Activated CD4-positive, alpha-beta T cell treated with anti-CD3 and anti-CD28 coated beads for 36 hours (primary cell): ENCODE measurements around the gene IL25. TPM values are rescaled to one million over a fixed set of nuclear protein-coding genes. Genes with fewer than 3 reads are reported as not detected.

Experiments used
- ATAC-seq: fragments of 200-7000 bp; cut with Tn5 transposase; one replicate; pipeline ENCODE4 v1.10.0; 2021; ENCODE audit warnings: mild to moderate bottlenecking, moderate library complexity
- CTCF ChIA-PET: fragments of 350-600 bp; sonication (Branson Sonifier 250); formaldehyde crosslinking; loops from one replicate; lab custom pipeline; 2021; ENCODE audit warnings: antibody characterized with exemption; lab: Charles Lee
- POLR2A ChIA-PET: fragments of 350-600 bp; sonication (Branson Sonifier 250); formaldehyde crosslinking; loops from one replicate; lab custom pipeline; 2021; ENCODE audit warnings: antibody characterized with exemption, inconsistent platforms; lab: Charles Lee
- DNase-seq: peaks from one replicate; pipeline ENCODE4 v3.0.0-alpha.2; 2020
- H3K27ac Mint-ChIP-seq: one replicate; pipeline ENCODE4 v1.8.0; 2021; ENCODE audit warnings: mixed read lengths
- H3K27me3 Mint-ChIP-seq: one replicate; pipeline ENCODE4 v1.8.0; 2021; ENCODE audit warnings: mixed read lengths
- H3K36me3 Mint-ChIP-seq: one replicate; pipeline ENCODE4 v1.8.0; 2021; ENCODE audit warnings: low read depth, mixed read lengths
- H3K4me1 Mint-ChIP-seq: one replicate; pipeline ENCODE4 v1.8.0; 2021; ENCODE audit warnings: mixed read lengths
- H3K4me3 Mint-ChIP-seq: one replicate; pipeline ENCODE4 v1.8.0; 2021; ENCODE audit warnings: mild to moderate bottlenecking, moderate library complexity, mixed read lengths
- H3K9me3 Mint-ChIP-seq: one replicate; pipeline ENCODE4 v1.8.0; 2021; ENCODE audit warnings: low read depth, mixed read lengths
- intact Hi-C, 2 experiments: fragments of 100-400 bp; cut with DNase I in 1 of 2; cut with micrococcal nuclease in 1 of 2; formaldehyde crosslinking; loops; one replicate each; pipeline versions ENCODE4 v1.14.2 to v1.15.1; 2022 to 2024; cut with DNase I, micrococcal nuclease
- total RNA-seq, 2 experiments: library from RNA; stranded (reverse); gene quantifications; one replicate each; pipeline ENCODE4 v1.2.3, GENCODE V29; 2021

The IL25 gene
- total RNA-seq, 2 experiments from 2014 or later: not detected

- peaks cover 8% of the 10 kb centered on the region for H3K4me1 Mint-ChIP-seq
- H3K4me3 Mint-ChIP-seq: no peak overlapping the region
- DNase-seq (no peak), ATAC-seq (no peak)
- ChIA-PET POLR2A (no interaction called here), CTCF (interaction anchor here (0.5 to 1.7 kb wide), 4 partner anchors 25 to 234 kb away, joined by 3 to 4 read pairs (median 4); no protein-coding TSS in a partner anchor)
- intact Hi-C loops: no loop called here
- peaks cover 34% of the 10 kb centered on the region for H3K27me3 Mint-ChIP-seq
- no peaks in the 10 kb centered on the region for H3K9me3 Mint-ChIP-seq
- no peak overlapping the region for H3K27ac Mint-ChIP-seq
- H3K36me3 Mint-ChIP-seq: no peaks in the 10 kb centered on the region
Measured at GRCh38 chr14:23354990-23355389, 17.6 kb upstream of the IL25 start.

GRCh38 chr14:23355871-23356435 is 16.7 kb upstream of the IL25 start:
- Mint-ChIP-seq H3K27ac (no peak overlapping the region), H3K36me3 (no peaks in the 10 kb centered on the region), H3K9me3 (no peaks in the 10 kb centered on the region), H3K4me1 (peaks cover 9% of the 10 kb centered on the region), H3K27me3 (peaks cover 27% of the 10 kb centered on the region), H3K4me3 (no peak overlapping the region)
- ChIA-PET CTCF (no interaction called here), POLR2A (no interaction called here)
- intact Hi-C loops: no loop called here
- DNase-seq: no peak
- ATAC-seq: no peak

GRCh38 chr14:23356662-23357061 is 15.9 kb upstream of the IL25 start:
- Mint-ChIP-seq H3K4me1 (peaks cover 13% of the 10 kb centered on the region), H3K4me3 (no peak overlapping the region), H3K27ac (no peak overlapping the region), H3K27me3 (peaks cover 23% of the 10 kb centered on the region), H3K36me3 (no peaks in the 10 kb centered on the region), H3K9me3 (no peaks in the 10 kb centered on the region)
- ATAC-seq (no peak), DNase-seq (no peak)
- CTCF ChIA-PET: no interaction called here
- intact Hi-C loops: no loop called here
- POLR2A ChIA-PET: no interaction called here

- DNase-seq (no peak), ATAC-seq (no peak)
- Mint-ChIP-seq H3K36me3 (no peaks in the 10 kb centered on the region), H3K4me1 (peaks cover 13% of the 10 kb centered on the region), H3K27me3 (peaks cover 23% of the 10 kb centered on the region), H3K4me3 (no peak overlapping the region), H3K27ac (no peak overlapping the region), H3K9me3 (no peaks in the 10 kb centered on the region)
- POLR2A ChIA-PET: no interaction called here
- intact Hi-C loops: no loop called here
- CTCF ChIA-PET: no interaction called here
Measured at GRCh38 chr14:23357261-23357660, 15.3 kb upstream of the IL25 start.

GRCh38 chr14:23358042-23358441 is 14.6 kb upstream of the IL25 start:
- Mint-ChIP-seq H3K4me1 (peaks cover 9% of the 10 kb centered on the region), H3K4me3 (no peak overlapping the region), H3K27me3 (peaks cover 21% of the 10 kb centered on the region), H3K9me3 (no peaks in the 10 kb centered on the region), H3K36me3 (no peaks in the 10 kb centered on the region), H3K27ac (no peak overlapping the region)
- DNase-seq (no peak), ATAC-seq (no peak)
- intact Hi-C loops: no loop called here
- CTCF ChIA-PET: interaction anchor here (1.3 kb wide), 1 partner anchor 25 kb away, joined by 5 read pairs; no protein-coding TSS in a partner anchor
- POLR2A ChIA-PET: no interaction called here

- no peaks in the 10 kb centered on the region for H3K36me3 Mint-ChIP-seq
- no peak overlapping the region for H3K27ac Mint-ChIP-seq
- CTCF ChIA-PET: interaction anchor here (0.5 to 1.3 kb wide), 3 partner anchors 12 to 58 kb away, joined by 3 to 5 read pairs (median 3); no protein-coding TSS in a partner anchor
- DNase-seq: no peak
- intact Hi-C loops: no loop called here
- H3K4me3 Mint-ChIP-seq: no peak overlapping the region
- no peaks in the 10 kb centered on the region for H3K9me3 Mint-ChIP-seq
- no peak for ATAC-seq
- POLR2A ChIA-PET: interaction anchor here (0.5 kb wide), 1 partner anchor 762 kb away, joined by 4 read pairs; no protein-coding TSS in a partner anchor
- H3K27me3 Mint-ChIP-seq: peaks cover 15% of the 10 kb centered on the region
- H3K4me1 Mint-ChIP-seq: peaks cover 8% of the 10 kb centered on the region
Measured at GRCh38 chr14:23358553-23359166, 13.9 kb upstream of the IL25 start.

- DNase-seq: no peak
- ChIA-PET POLR2A (interaction anchor here (0.5 kb wide), 1 partner anchor 761 kb away, joined by 4 read pairs; no protein-coding TSS in a partner anchor), CTCF (interaction anchor here (0.5 to 1.3 kb wide), 3 partner anchors 13 to 59 kb away, joined by 3 to 5 read pairs (median 3); no protein-coding TSS in a partner anchor)
- no peak overlapping the region for H3K27ac Mint-ChIP-seq
- ATAC-seq: no peak
- H3K36me3 Mint-ChIP-seq: no peaks in the 10 kb centered on the region
- H3K27me3 Mint-ChIP-seq: peaks cover 12% of the 10 kb centered on the region
- no peak overlapping the region for H3K4me3 Mint-ChIP-seq
- H3K9me3 Mint-ChIP-seq: no peaks in the 10 kb centered on the region
- intact Hi-C loops: no loop called here
- H3K4me1 Mint-ChIP-seq: peaks cover 8% of the 10 kb centered on the region
Measured at GRCh38 chr14:23359167-23359626, 13.4 kb upstream of the IL25 start.

- ATAC-seq: no peak
- intact Hi-C loops: no loop called here
- no peaks in the 10 kb centered on the region for H3K36me3 Mint-ChIP-seq
- CTCF ChIA-PET: interaction anchor here (0.7 to 1.4 kb wide), 3 partner anchors 21 to 343 kb away, joined by 4 to 6 read pairs (median 4); no protein-coding TSS in a partner anchor
- no peak overlapping the region for H3K27ac Mint-ChIP-seq
- peaks cover 10% of the 10 kb centered on the region for H3K4me1 Mint-ChIP-seq
- no peak for DNase-seq
- no peak overlapping the region for H3K4me3 Mint-ChIP-seq
- POLR2A ChIA-PET: no interaction called here
- H3K9me3 Mint-ChIP-seq: no peaks in the 10 kb centered on the region
- peaks cover 16% of the 10 kb centered on the region for H3K27me3 Mint-ChIP-seq
Measured at GRCh38 chr14:23359722-23360447, 12.7 kb upstream of the IL25 start.

- Mint-ChIP-seq H3K9me3 (no peaks in the 10 kb centered on the region), H3K27ac (no peak overlapping the region), H3K4me3 (no peak overlapping the region), H3K36me3 (no peaks in the 10 kb centered on the region), H3K4me1 (peaks cover 11% of the 10 kb centered on the region), H3K27me3 (peaks cover 17% of the 10 kb centered on the region)
- ATAC-seq (no peak), DNase-seq (no peak)
- POLR2A ChIA-PET: no interaction called here
- intact Hi-C loops: no loop called here
- CTCF ChIA-PET: interaction anchor here (0.6 to 1.4 kb wide), 5 partner anchors 9 to 342 kb away, joined by 3 to 6 read pairs (median 4); no protein-coding TSS in a partner anchor
Measured at GRCh38 chr14:23360496-23360895, 12.1 kb upstream of the IL25 start.

GRCh38 chr14:23361320-23361719 is 11.3 kb upstream of the IL25 start:
- Mint-ChIP-seq H3K36me3 (no peaks in the 10 kb centered on the region), H3K4me3 (no peak overlapping the region), H3K27me3 (peaks cover 14% of the 10 kb centered on the region), H3K9me3 (no peaks in the 10 kb centered on the region), H3K27ac (no peak overlapping the region), H3K4me1 (peaks cover 11% of the 10 kb centered on the region)
- ChIA-PET POLR2A (no interaction called here), CTCF (interaction anchor here (1.1 to 1.4 kb wide), 3 partner anchors 16 to 23 kb away, joined by 3 to 4 read pairs (median 4); no protein-coding TSS in a partner anchor)
- intact Hi-C loops: no loop called here
- DNase-seq (peak; percentile 27), ATAC-seq (peak; percentile 82)

- ATAC-seq (no peak), DNase-seq (no peak)
- POLR2A ChIA-PET: no interaction called here
- no peaks in the 10 kb centered on the region for H3K36me3 Mint-ChIP-seq
- H3K4me1 Mint-ChIP-seq: peaks cover 11% of the 10 kb centered on the region
- no peak overlapping the region for H3K4me3 Mint-ChIP-seq
- CTCF ChIA-PET: interaction anchor here (0.7 to 1.2 kb wide), 3 partner anchors 16 to 55 kb away, joined by 3 to 4 read pairs (median 4); partner anchors contain the start of gene BCL2L2
- H3K9me3 Mint-ChIP-seq: no peaks in the 10 kb centered on the region
- H3K27ac Mint-ChIP-seq: no peak overlapping the region
- intact Hi-C loops: no loop called here
- peaks cover 17% of the 10 kb centered on the region for H3K27me3 Mint-ChIP-seq
Measured at GRCh38 chr14:23361763-23362162, 10.8 kb upstream of the IL25 start.
